SJCRH30 (cell line): ENCODE measurements around the gene IGFBP3. TPM values are rescaled to one million over a fixed set of nuclear protein-coding genes. Genes with fewer than 3 reads are reported as not detected.

Source experiments
- total RNA-seq: library from RNA; depleted of rRNA; stranded (reverse); fragments of >200 nt; shearing (Covaris generic); gene quantifications from 2 replicates; pipeline ENCODE4 v1.2.3, GENCODE V29; 2014; rRNA removed

Gene IGFBP3
- total RNA-seq, 1 experiment from 2014 or later = not detected

Other genes with a start within 250 kb of the IGFBP3 start
- not detected in 2 replicates for gene CCDC201, start 48.2 kb downstream of the IGFBP3 start, total RNA-seq
- gene IGFBP1, start 32.8 kb downstream of the IGFBP3 start, total RNA-seq = not detected in 2 replicates